ENCODE results near the gene PRODH2.
"Not testable (repeated sequence)": the region's sequence is repeated elsewhere in the genome, so short reads cannot be mapped to it uniquely, and the experiment has no call there.

Gene PRODH2

GRCh38 chr19:35777961-35778360 lies 34.7 kb downstream of the PRODH2 start:
- no peak for DNase-seq

- no peak for DNase-seq
Observed at GRCh38 chr19:35777086-35777841, 35.4 kb downstream of the PRODH2 start.

GRCh38 chr19:35776102-35776788 lies 36.4 kb downstream of the PRODH2 start:
- DNase-seq, result peak; percentile 15

- DNase-seq, result peak; percentile 99
Observed at GRCh38 chr19:35775298-35776101, 37.1 kb downstream of the PRODH2 start, which contains the start of gene ARHGAP33. ARHGAP33 (plus strand) TSS chr19:35775564; CDS start chr19:35775659, 95 bp downstream.

GRCh38 chr19:35775046-35775297 lies 37.7 kb downstream of the PRODH2 start:
- DNase-seq, result no peak

- no peak for DNase-seq
Observed at GRCh38 chr19:35774274-35775045, 38.2 kb downstream of the PRODH2 start.

GRCh38 chr19:35773020-35773806 lies 39.4 kb downstream of the PRODH2 start:
- DNase-seq, result no peak

GRCh38 chr19:35772362-35772761 lies 40.3 kb downstream of the PRODH2 start:
- not testable (repeated sequence) for DNase-seq

- DNase-seq, result no peak
Observed at GRCh38 chr19:35768082-35768421, 44.6 kb downstream of the PRODH2 start.

- DNase-seq, result no peak
Observed at GRCh38 chr19:35767288-35768081, 45.2 kb downstream of the PRODH2 start.

GRCh38 chr19:35766571-35767104 lies 46.0 kb downstream of the PRODH2 start:
- no peak for DNase-seq

- no peak for DNase-seq
Observed at GRCh38 chr19:35764432-35765315, 48.0 kb downstream of the PRODH2 start.

- no peak for DNase-seq
Observed at GRCh38 chr19:35760711-35761349, 51.8 kb downstream of the PRODH2 start.

- DNase-seq, result no peak
Observed at GRCh38 chr19:35759697-35760096, 52.9 kb downstream of the PRODH2 start.

- peak; percentile 99 for DNase-seq
Observed at GRCh38 chr19:35757749-35758608, 54.7 kb downstream of the PRODH2 start, which contains the start of gene PROSER3. PROSER3 (plus strand) TSS chr19:35758176; CDS start chr19:35758216, 40 bp downstream.

GRCh38 chr19:35757231-35757748 lies 55.4 kb downstream of the PRODH2 start:
- peak; percentile 64 for DNase-seq

GRCh38 chr19:35756377-35757230 lies 56.0 kb downstream of the PRODH2 start, which contains the start of gene HSPB6:
HSPB6 (minus strand) TSS chr19:35757029; CDS start chr19:35757008, 21 bp downstream.
- no peak for DNase-seq

Data from NCI-H1694 (cell line).